Measurements from ENCODE around the gene MBP.

MBP gene

GRCh38 chr18:76953156-76953555, 179.4 kb downstream of the MBP start:
- TF ChIP-seq SIN3A (IDR thresholded peaks at IDR 0.05; ENCODE audit: borderline replicate concordance, insufficient read depth, low read length) (no peak), POLR2AphosphoS5 (IDR thresholded peaks at IDR 0.05; ENCODE audit: low read depth, low read length) (no peak), TAF1 (IDR thresholded peaks at IDR 0.05; ENCODE audit: borderline replicate concordance, insufficient read depth, low read length) (no peak), FOXP2 (optimal IDR thresholded peaks at IDR 0.05; ENCODE audit: borderline replicate concordance, extremely low read depth, extremely low read length, insufficient read depth) (no peak), REST (IDR thresholded peaks at IDR 0.05; ENCODE audit: insufficient read depth in 1 of 2, low read depth in 2 of 2, low read length in 2 of 2) (no peak)

GRCh38 chr18:76952747-76953146, 179.8 kb downstream of the MBP start:
- TF ChIP-seq SIN3A (IDR thresholded peaks at IDR 0.05; ENCODE audit: borderline replicate concordance, insufficient read depth, low read length), result no peak

- TF ChIP-seq FOXP2 (optimal IDR thresholded peaks at IDR 0.05; ENCODE audit: borderline replicate concordance, extremely low read depth, extremely low read length, insufficient read depth), result no peak
- no peak for TF ChIP-seq TAF1 (IDR thresholded peaks at IDR 0.05; ENCODE audit: borderline replicate concordance, insufficient read depth, low read length)
- no peak for TF ChIP-seq SIN3A (IDR thresholded peaks at IDR 0.05; ENCODE audit: borderline replicate concordance, insufficient read depth, low read length)
- no peak for TF ChIP-seq POLR2AphosphoS5 (IDR thresholded peaks at IDR 0.05; ENCODE audit: low read depth, low read length)
- no peak for TF ChIP-seq REST (IDR thresholded peaks at IDR 0.05; ENCODE audit: insufficient read depth in 1 of 2, low read depth in 2 of 2, low read length in 2 of 2)
These were observed 180.9 kb downstream of the MBP start for GRCh38 chr18:76951456-76952247.

GRCh38 chr18:76948345-76948744, 184.2 kb downstream of the MBP start:
- no peak for TF ChIP-seq SIN3A (IDR thresholded peaks at IDR 0.05; ENCODE audit: borderline replicate concordance, insufficient read depth, low read length)

GRCh38 chr18:76943542-76944339, 188.8 kb downstream of the MBP start:
- TF ChIP-seq TAF1 (IDR thresholded peaks at IDR 0.05; ENCODE audit: borderline replicate concordance, insufficient read depth, low read length) (no peak), POLR2AphosphoS5 (IDR thresholded peaks at IDR 0.05; ENCODE audit: low read depth, low read length) (no peak), SIN3A (IDR thresholded peaks at IDR 0.05; ENCODE audit: borderline replicate concordance, insufficient read depth, low read length) (no peak)

- TF ChIP-seq TAF1 (IDR thresholded peaks at IDR 0.05; ENCODE audit: borderline replicate concordance, insufficient read depth, low read length) (no peak), REST (IDR thresholded peaks at IDR 0.05; ENCODE audit: insufficient read depth in 1 of 2, low read depth in 2 of 2, low read length in 2 of 2) (no peak), FOXP2 (optimal IDR thresholded peaks at IDR 0.05; ENCODE audit: borderline replicate concordance, extremely low read depth, extremely low read length, insufficient read depth) (no peak), SIN3A (IDR thresholded peaks at IDR 0.05; ENCODE audit: borderline replicate concordance, insufficient read depth, low read length) (no peak), POLR2AphosphoS5 (IDR thresholded peaks at IDR 0.05; ENCODE audit: low read depth, low read length) (no peak)
These were observed 191.3 kb downstream of the MBP start for GRCh38 chr18:76941284-76941683.

All from PFSK-1 (cell line).